ENCODE results near the gene LRP1. TPM values are rescaled to one million over a fixed set of nuclear protein-coding genes. Genes with fewer than 3 reads are reported as not detected.

The LRP1 gene
- total RNA-seq (ENCODE audit: insufficient read depth, low replicate concordance), result 277 TPM

GRCh38 chr12:57127726-57128518, at the start of gene LRP1:
LRP1 (plus strand) TSS chr12:57128483; CDS start chr12:57128965, 482 bp downstream.
- DNase-seq (ENCODE audit: low spot score), result peak; percentile 92

DNA sequence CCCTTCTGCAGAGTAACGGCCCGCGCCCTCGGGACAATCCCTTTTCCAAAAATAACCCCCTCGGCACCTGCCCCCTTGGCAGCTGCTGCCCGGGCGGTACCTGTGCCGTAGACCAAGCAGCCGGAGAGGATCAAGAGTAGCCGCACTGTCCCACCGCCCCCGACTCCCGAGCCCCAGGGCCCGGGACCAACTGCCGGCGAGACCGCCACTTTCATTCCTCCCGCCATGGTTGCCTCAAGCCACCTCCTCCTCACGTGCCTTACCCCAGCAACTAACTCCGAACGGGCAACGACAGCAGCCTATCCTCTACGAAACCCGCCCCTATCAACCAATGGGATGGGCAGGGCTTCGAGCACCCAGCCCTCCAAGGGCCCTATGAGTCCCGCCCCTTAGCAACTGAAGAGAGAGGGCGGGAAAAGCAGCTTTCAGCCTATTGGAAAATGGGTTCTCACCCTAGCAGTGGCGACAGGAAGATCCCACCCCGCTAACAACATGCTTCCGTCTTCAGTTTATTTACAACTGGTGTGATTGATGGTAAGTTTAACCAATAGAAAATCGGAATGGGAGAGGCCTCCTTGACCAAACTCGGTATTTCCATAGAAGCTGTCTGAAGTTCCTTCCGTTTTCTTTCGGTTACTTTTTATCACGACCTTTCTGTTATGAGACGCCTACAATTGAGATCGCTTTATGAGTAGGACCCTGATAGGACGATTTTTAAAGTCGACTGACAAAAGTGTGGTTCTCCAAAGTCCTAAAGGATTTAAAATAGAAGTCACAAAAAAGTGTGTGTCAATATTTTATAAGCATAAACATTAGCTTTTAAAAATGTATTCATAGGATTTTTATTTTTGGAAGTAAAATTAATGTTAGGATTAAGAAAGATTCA, 49.5 kb upstream of the LRP1 start, which contains the start of gene NEMP1:
TSS of gene NEMP1 (minus strand) at position 273 of the 886 bp plus-strand sequence. CDS start at position 227, 46 bp downstream.
- peak; percentile 100 for DNase-seq (ENCODE audit: low spot score)

GRCh38 chr12:57079821-57080220, 48.5 kb upstream of the LRP1 start:
- no peak for DNase-seq (ENCODE audit: low spot score)

- no peak for DNase-seq (ENCODE audit: low spot score)
Measured at GRCh38 chr12:57080855-57081254, 47.4 kb upstream of the LRP1 start.

GRCh38 chr12:57085999-57086492, 42.2 kb upstream of the LRP1 start:
- DNase-seq (ENCODE audit: low spot score), result peak; percentile 85

DNA sequence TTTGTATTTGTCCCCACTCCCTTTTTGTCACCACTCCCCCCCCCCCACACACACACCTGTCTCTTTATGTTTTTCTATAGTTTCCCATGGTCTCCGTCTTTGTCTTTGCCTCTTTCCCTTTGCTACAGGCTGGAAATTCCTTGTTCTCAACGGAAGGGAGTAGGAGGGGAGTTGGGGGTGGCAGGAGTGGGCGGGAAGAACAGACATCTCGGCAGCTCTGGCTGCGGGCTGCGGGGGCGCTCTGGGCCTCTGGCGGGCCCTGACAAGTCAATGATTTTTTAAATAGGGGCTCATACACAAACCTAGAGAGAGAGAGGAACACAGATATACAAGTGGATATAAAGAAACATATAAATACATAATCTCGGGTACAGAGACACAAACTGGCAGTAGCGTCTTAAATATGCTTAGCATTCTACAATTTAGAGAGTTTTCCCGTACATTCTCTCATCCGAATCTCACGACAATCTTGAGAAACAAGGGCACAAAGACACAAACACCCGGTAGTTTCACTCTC, 41.7 kb upstream of the LRP1 start:
- DNase-seq (ENCODE audit: low spot score), result peak; percentile 92

DNA sequence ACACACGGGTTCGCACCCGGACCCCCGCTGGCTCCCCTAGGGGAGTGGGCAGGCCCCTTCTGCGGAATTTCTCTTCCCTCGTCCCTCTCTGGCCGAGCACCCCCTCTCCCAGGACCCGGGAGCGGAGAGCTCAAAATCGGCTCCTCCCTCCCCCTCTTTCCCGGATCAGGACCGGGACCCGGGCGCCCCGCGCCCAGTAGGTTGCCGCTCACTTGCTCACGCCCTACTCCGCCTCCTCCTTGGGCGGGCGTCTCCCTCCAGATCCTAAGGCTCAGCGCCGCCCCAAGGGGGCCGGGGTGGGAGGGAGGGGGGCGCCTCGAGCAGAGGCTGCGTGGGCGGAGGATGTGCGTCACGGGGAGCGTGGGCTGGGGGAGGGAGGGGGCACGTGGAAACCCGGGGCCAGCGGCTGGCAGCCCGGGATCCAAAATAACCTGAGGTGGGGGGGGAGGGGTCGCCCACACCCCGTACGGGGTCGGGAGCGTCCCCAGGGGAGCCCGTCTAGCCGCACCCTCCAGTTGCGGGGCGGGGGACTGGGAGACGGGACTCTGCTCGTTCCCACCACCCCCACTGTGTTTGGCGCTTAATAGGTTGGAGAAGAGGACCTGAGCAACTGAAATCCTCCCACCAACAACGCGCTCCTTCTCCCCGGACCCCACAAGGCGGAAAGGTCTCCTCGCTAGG, 41.1 kb upstream of the LRP1 start:
- DNase-seq (ENCODE audit: low spot score), result peak; percentile 94

DNA sequence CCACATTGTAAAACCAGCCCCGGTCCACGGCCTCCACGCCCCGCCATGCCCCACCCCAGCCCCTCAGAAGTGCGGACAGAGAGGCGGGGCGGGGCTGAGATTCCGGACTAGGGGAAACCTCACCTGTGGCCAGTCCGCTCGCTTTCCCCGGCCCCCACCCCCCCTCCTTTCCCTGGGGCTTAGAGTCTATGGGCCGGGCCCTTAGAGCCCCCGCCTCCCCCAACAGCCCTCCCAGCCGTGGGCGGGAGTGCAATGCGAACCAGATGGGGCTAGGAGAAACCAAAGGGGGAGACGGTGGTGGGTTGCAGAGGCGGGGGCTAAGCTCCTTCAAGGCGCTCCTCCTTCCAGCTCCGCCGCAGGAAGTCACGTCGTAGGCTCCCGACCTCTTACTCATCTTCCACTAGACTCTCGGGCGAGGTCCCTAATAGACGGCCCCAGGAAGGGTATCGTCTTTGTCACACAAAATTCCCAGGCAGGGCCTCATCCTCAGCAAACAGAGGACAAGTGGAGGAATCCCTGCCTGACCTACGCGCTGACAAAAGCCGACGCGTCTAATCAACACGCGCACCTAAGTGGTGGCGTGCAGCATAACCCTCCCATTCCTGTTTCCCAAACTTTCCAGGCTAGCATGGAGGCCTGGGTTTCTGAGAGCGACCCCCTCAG, 40.5 kb upstream of the LRP1 start:
- DNase-seq (ENCODE audit: low spot score), result peak; percentile 99

DNA sequence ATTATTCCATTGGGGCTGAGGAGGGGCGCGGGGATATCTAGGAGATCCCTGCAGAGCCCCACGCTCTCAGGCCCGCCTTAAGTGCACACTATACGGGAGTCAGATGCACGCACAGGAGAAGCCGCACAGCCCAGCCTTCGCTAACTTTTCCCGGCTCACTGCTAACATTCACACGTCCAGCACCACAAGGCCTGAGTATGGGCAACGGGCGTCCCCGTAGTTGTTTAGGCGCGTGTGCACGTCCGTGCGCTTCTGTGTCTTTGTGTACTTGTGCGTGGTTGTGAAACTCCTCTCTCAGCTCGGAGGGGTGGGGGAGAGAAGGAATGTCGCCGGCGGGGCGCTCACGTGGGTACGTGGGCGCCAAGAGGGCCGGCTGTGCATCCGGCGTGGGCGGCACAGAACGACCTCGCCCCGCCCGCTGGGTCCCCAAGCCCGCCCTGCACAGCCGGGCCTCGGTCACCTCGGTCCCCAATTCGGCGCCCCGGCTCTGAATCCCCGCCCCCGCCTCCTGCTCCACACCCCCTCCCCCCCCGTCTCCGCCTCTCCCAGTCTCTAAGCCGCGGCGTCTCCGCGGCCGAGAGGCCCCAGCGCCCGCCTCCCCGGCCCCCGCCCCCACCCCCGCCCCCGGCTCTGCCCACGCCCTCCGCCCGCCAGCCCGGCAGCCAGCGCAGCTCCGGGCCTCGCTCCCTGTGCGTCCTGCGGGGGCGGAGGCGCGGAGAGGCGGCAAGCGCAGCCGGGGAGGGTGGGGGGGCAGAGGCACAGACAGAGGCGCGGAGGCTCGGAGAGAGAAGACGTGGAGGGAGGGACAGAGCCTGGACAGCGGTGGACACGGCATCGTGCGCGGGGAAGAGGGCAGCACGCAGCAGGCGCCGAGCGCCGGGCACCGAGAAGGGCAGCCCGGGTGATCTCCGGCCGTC, 39.7 kb upstream of the LRP1 start, which contains the start of gene NAB2:
TSS of gene NAB2 (plus strand) at position 761 of the 917 bp plus-strand sequence. CDS start 158 bp downstream, outside the sequence.
- DNase-seq (ENCODE audit: low spot score), result peak; percentile 98

DNA sequence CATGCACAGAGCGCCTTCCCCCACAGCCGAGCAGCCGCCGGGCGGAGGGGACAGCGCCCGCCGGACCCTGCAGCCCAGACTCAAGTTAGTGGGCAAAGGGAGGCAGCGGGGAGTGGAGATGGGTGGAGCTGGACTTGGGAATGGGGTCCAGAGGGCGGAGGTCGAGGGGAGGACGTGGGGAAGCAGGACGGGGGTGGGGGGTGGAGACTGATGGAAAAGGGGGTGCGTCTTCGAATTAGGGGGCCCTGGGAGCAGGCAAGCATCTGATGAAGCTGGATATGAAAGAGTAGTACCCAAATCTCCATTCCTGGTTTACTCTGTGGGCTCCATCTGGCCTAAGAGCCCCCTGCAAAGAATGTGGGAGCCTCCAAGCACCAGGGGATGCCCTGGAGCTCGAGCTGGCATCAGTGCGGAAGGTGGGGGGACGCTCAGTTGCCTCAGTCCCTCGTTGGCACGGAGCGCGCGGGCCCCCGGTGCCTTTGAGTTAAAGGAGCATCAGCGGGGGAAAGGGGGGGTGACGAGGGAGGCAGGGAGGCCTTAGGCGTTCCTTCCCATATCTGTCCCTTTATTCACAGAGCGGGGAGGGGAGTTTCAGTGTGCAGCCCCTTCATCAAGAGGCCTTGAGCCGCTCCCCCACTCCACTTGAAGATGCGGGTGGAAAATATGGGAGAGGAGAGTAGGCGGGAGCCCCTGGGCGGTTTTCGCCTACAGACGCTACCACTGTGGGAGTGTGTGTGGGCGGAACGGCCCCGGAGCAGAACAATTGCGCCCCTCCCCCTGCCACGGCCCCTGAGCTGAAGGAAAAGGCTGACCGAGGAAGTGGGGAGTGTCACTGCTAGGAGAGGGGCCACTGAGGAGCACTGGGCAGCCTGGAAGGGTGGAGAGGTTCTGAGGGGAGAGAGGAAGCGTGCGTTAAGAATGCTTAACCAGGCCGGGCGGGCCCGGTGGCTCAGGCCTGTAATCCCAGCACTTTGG, 38.7 kb upstream of the LRP1 start:
- peak; percentile 93 for DNase-seq (ENCODE audit: low spot score)

DNA sequence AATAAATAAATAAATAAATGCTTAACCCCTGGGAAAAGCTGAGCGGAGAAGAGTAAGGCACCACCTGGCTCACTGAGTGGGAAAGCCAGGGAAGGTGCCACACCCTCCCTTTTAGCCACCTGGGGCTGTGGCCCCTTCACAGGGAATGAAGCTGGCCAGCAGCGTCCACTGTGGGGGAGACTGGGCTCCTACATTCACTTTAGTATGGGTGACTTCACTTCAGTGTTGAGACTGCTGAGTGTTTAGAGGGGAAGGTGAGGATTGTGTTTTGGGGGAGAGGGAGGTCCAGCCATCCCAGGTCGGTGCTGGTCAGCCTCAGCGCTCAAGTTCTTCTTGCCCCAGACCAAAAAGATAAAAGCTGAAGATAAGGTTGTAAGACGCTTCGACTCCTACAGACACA, 37.8 kb upstream of the LRP1 start:
- no peak for DNase-seq (ENCODE audit: low spot score)

- DNase-seq (ENCODE audit: low spot score), result no peak
Measured at GRCh38 chr12:57090924-57091637, 37.2 kb upstream of the LRP1 start.

DNA sequence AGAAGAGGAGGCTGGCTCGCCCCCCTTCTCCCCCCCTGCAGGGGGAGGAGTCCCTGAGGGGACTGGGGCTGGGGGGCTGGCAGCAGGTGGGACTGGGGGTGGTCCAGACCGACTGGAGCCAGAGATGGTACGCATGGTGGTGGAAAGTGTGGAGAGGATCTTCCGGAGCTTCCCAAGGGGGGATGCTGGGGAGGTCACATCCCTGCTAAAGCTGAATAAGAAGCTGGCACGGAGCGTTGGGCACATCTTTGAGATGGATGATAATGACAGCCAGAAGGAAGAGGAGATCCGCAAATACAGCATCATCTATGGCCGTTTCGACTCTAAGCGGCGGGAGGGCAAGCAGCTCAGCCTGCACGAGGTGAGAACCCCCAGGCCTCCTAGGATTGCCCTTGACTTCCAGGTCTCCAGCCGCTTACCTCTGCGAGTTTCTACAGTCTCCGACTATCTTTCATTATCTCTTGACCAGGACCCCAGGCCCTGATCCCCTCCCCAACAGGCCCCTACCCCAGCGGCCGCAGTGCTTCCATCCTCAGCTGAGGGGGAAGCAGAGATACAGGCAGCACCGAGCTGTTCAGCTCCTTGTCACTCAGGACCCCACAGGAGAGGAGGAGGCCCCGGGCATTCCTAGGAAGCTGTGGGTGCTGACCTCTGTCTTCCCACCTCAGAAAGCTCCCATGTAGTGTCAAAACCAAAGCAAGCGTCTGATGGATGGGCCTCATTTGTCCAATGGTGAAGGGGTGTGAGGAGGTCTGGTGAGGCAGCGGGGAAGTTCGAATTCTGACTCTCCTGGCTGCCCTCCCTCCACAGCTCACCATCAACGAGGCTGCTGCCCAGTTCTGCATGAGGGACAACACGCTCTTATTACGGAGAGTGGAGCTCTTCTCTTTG, 36.4 kb upstream of the LRP1 start:
- DNase-seq (ENCODE audit: low spot score), result no peak

- no peak for DNase-seq (ENCODE audit: low spot score)
Measured at GRCh38 chr12:57092529-57092862, 35.8 kb upstream of the LRP1 start.

DNA sequence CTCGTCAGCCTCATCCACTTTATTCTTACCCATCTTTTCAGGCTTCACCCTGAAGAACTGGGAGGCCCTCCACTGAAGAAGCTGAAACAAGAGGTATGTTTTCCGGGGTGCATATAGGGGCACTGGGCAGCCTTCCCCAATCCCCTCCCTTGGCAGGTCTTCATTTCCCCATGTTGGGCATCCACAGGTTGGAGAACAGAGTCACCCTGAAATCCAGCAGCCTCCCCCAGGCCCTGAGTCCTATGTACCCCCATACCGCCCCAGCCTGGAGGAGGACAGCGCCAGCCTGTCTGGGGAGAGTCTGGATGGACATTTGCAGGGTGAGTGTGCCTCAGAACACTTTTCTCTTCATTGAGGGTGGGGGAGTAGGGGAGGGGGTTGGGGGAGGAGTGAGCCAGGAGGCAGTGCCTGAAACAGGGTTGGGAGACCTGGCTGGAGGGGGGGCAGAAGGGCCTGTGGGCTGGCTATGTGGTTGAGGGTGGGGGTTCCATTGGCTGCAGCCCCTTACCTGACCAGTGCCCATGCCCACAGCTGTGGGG, 35.3 kb upstream of the LRP1 start:
- DNase-seq (ENCODE audit: low spot score), result no peak

DNA sequence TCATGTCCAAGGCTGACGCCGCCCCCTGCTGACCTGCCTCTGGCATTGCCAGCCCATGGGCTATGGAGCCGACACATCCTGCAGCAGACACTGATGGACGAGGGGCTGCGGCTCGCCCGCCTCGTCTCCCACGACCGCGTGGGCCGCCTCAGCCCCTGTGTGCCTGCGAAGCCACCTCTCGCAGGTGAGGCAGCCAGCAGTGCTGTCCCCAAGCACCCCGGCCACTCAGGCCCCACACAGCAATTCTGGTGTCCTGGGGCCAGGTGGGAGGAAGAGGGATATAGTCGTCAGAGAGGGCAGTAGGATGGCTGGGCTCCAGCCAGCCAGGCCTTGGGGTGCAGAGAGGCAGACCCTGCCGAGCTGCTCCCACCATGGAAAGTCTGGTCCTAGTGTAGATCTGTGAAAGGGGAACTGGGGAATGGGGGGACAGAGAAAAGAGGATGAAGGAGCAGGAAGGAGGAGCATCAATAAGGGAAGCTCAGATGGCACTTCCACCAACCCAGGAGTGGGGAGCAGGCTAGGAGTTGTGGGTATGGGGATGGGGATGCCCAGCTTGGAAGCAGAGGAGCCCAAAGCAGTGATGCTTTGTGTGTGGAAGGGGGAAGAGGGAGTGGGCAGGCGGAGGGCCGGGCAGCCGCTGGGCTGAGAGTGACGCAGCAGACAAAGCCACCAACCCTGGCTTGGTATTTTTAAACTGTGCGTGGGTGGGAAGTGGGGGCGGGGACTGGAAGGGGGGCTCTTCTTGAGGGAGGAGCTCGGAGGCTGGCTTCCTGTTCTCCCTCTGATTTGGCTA, 34.7 kb upstream of the LRP1 start:
- peak; percentile 83 for DNase-seq (ENCODE audit: low spot score)
